ENCODE measurements around the gene NRXN3.

Gene NRXN3

DNA sequence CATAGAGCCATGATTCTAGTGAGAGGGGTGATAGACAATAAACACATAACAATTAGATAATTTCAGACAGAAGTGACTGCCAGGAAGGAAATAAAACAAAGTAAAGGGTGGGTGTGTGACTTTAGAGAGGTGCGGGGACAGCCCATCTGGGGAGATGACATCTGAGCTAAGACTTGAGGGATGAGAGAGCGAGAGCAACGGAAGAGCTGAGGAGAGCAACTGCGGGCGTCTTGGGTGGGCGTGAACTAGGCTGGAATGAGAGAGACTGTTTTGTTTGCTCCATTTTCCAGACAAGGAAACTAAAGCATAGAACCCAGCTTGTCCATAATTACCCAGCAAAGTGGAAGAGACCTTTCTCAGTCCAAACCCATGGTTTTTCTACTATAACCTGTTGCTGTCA, 25.3 kb downstream of the NRXN3 start:
- no peaks in the 10 kb centered on the region for H3F3A ChIP-seq (ENCODE audit: insufficient read depth, low read length)
- no peak overlapping the region for H3K4me3 ChIP-seq (ENCODE audit: low read depth, low read length, poor library complexity, severe bottlenecking)
- H2AFZ ChIP-seq (ENCODE audit: low read length) = no peak overlapping the region

DNA sequence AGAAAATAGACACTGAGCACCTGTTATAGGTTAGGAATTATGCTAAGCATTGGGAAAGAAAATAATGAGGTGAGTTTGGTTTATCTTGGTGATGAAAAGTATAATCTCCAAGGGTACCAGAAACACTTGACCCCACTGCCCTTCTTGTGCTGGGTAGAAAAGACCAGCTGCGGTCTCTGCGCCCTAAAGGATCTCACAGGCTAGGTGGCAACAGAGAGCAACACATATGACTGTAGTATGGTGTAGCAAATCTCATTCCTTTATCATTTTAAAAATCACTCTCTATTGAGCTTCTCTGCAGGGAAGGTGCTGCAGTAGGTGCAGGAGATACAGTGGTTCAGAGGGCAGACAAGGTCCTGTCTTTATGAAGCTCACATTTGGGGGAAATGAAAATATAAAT, 26.1 kb downstream of the NRXN3 start:
- no peaks in the 10 kb centered on the region for H3K9me2 ChIP-seq (ENCODE audit: low read depth, low read length)
- TF ChIP-seq, protein P1, sequence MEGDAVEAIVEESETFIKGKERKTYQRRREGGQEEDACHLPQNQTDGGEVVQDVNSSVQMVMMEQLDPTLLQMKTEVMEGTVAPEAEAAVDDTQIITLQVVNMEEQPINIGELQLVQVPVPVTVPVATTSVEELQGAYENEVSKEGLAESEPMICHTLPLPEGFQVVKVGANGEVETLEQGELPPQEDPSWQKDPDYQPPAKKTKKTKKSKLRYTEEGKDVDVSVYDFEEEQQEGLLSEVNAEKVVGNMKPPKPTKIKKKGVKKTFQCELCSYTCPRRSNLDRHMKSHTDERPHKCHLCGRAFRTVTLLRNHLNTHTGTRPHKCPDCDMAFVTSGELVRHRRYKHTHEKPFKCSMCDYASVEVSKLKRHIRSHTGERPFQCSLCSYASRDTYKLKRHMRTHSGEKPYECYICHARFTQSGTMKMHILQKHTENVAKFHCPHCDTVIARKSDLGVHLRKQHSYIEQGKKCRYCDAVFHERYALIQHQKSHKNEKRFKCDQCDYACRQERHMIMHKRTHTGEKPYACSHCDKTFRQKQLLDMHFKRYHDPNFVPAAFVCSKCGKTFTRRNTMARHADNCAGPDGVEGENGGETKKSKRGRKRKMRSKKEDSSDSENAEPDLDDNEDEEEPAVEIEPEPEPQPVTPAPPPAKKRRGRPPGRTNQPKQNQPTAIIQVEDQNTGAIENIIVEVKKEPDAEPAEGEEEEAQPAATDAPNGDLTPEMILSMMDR (IDR thresholded peaks at IDR 0.05; ENCODE audit: low read length) = no peak
- no peak for TF ChIP-seq EZH2 (IDR thresholded peaks at IDR 0.05; ENCODE audit: borderline replicate concordance, low read length)
- no peaks in the 10 kb centered on the region for H4K20me1 ChIP-seq (ENCODE audit: insufficient read depth, low read length)
- H3K36me3 ChIP-seq (ENCODE audit: insufficient read depth, low read length) = no peaks in the 10 kb centered on the region
- no peak overlapping the region for H3K27ac ChIP-seq (ENCODE audit: low read depth, low read length, poor library complexity, severe bottlenecking)
- H3K9ac ChIP-seq (ENCODE audit: low read length) = no peak overlapping the region
- no peak overlapping the region for H3K4me2 ChIP-seq (ENCODE audit: low read length)
- H3F3A ChIP-seq (ENCODE audit: insufficient read depth, low read length) = no peaks in the 10 kb centered on the region
- no peak overlapping the region for H2AFZ ChIP-seq (ENCODE audit: low read length)
- H3K9me3 ChIP-seq (ENCODE audit: low read length) = no peaks in the 10 kb centered on the region
- H3K79me2 ChIP-seq (ENCODE audit: insufficient read depth, low read length) = no peaks in the 10 kb centered on the region
- H3K4me1 ChIP-seq (ENCODE audit: insufficient read depth, low read length, severe bottlenecking) = no peaks in the 10 kb centered on the region
- H3K27me3 ChIP-seq (ENCODE audit: insufficient read depth, low read length) = no peaks in the 10 kb centered on the region; the same call in 1 of the 2 replicates
- H3K4me3 ChIP-seq (ENCODE audit: low read depth, low read length, poor library complexity, severe bottlenecking) = no peak overlapping the region

More for the DNA sequence above, 25.3 kb downstream of the NRXN3 start:
- Histone ChIP-seq H3K9me2 (ENCODE audit: low read depth, low read length) (no peaks in the 10 kb centered on the region), H3K9me3 (ENCODE audit: low read length) (no peaks in the 10 kb centered on the region), H3K27ac (ENCODE audit: low read depth, low read length, poor library complexity, severe bottlenecking) (no peak overlapping the region), H3K79me2 (ENCODE audit: insufficient read depth, low read length) (no peaks in the 10 kb centered on the region), H3K4me2 (ENCODE audit: low read length) (no peak overlapping the region), H3K36me3 (ENCODE audit: insufficient read depth, low read length) (no peaks in the 10 kb centered on the region), H3K4me1 (ENCODE audit: insufficient read depth, low read length, severe bottlenecking) (no peaks in the 10 kb centered on the region), H3K27me3 (ENCODE audit: insufficient read depth, low read length) (no peaks in the 10 kb centered on the region; the same call in 1 of the 2 replicates), H3K9ac (ENCODE audit: low read length) (no peak overlapping the region), H4K20me1 (ENCODE audit: insufficient read depth, low read length) (no peaks in the 10 kb centered on the region)
- no peak for TF ChIP-seq EZH2 (IDR thresholded peaks at IDR 0.05; ENCODE audit: borderline replicate concordance, low read length)
- TF ChIP-seq, protein P1 (IDR thresholded peaks at IDR 0.05; ENCODE audit: low read length) = no peak

DNA sequence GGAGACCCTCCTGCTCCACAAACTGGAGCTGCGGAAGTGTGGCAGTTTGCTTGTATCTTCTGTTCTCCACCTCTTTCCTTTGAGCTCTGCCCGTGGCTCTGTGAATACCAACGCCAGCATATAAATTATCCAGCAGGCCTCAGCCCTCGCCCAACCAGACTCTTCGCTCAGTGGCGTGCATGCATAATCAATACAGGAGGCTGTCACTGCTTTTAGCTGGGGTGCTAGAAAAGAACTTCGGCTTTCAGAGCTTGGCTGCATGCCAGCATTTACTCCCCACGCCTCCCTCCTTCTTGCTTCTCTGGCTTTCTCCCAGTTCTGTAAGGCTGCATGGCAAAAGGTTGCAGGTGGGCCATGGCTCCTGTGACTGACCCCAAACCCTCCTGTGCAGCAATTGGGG, 26.9 kb downstream of the NRXN3 start:
- H3K79me2 ChIP-seq (ENCODE audit: insufficient read depth, low read length) = no peaks in the 10 kb centered on the region
- no peak overlapping the region for H3K4me2 ChIP-seq (ENCODE audit: low read length)
- no peaks in the 10 kb centered on the region for H3K4me1 ChIP-seq (ENCODE audit: insufficient read depth, low read length, severe bottlenecking)
- no peak overlapping the region for H2AFZ ChIP-seq (ENCODE audit: low read length)
- H4K20me1 ChIP-seq (ENCODE audit: insufficient read depth, low read length) = no peaks in the 10 kb centered on the region
- H3K9me3 ChIP-seq (ENCODE audit: low read length) = no peaks in the 10 kb centered on the region
- H3K9me2 ChIP-seq (ENCODE audit: low read depth, low read length) = no peaks in the 10 kb centered on the region
- no peak overlapping the region for H3K4me3 ChIP-seq (ENCODE audit: low read depth, low read length, poor library complexity, severe bottlenecking)
- H3K27me3 ChIP-seq (ENCODE audit: insufficient read depth, low read length) = no peaks in the 10 kb centered on the region; the same call in 1 of the 2 replicates
- TF ChIP-seq, protein P1 (IDR thresholded peaks at IDR 0.05; ENCODE audit: low read length) = no peak
- no peak for TF ChIP-seq EZH2 (IDR thresholded peaks at IDR 0.05; ENCODE audit: borderline replicate concordance, low read length)
- H3F3A ChIP-seq (ENCODE audit: insufficient read depth, low read length) = no peaks in the 10 kb centered on the region
- no peak overlapping the region for H3K27ac ChIP-seq (ENCODE audit: low read depth, low read length, poor library complexity, severe bottlenecking)
- H3K36me3 ChIP-seq (ENCODE audit: insufficient read depth, low read length) = no peaks in the 10 kb centered on the region
- no peak overlapping the region for H3K9ac ChIP-seq (ENCODE audit: low read length)

All from OCI-LY1 (cell line).